Adrenal gland (tissue), 5 donors: ENCODE data around the gene BAMBI.

ENCODE experiments used
- POLR2A ChIP-seq, 2 donors: fragments of 450-650 bp; IDR thresholded peaks; one replicate each; pipeline ENCODE4 v1.6.1; 2017; ENCODE audit warnings: antibody characterized with exemption in 2 of 2, mild to moderate bottlenecking in 2 of 2, moderate library complexity in 1 of 2
- TF ChIP-seq, protein P1 (sequence below), 6 experiments: fragments of 450-650 bp in 4 of 6; fragments of 200-600 bp in 2 of 6; sonication (generic) in 1 of 6; IDR thresholded peaks; 1 replicate in 5 of 6; 2 replicates in 1 of 6; pipeline versions ENCODE4 v1.5.1 to v1.8.0; 2016 to 2021; ENCODE audit warnings: antibody characterized with exemption in 6 of 6, mild to moderate bottlenecking in 2 of 6, moderate library complexity in 1 of 6
- donor health status: DM: no; HTN: no; CAD: no.

DNA sequence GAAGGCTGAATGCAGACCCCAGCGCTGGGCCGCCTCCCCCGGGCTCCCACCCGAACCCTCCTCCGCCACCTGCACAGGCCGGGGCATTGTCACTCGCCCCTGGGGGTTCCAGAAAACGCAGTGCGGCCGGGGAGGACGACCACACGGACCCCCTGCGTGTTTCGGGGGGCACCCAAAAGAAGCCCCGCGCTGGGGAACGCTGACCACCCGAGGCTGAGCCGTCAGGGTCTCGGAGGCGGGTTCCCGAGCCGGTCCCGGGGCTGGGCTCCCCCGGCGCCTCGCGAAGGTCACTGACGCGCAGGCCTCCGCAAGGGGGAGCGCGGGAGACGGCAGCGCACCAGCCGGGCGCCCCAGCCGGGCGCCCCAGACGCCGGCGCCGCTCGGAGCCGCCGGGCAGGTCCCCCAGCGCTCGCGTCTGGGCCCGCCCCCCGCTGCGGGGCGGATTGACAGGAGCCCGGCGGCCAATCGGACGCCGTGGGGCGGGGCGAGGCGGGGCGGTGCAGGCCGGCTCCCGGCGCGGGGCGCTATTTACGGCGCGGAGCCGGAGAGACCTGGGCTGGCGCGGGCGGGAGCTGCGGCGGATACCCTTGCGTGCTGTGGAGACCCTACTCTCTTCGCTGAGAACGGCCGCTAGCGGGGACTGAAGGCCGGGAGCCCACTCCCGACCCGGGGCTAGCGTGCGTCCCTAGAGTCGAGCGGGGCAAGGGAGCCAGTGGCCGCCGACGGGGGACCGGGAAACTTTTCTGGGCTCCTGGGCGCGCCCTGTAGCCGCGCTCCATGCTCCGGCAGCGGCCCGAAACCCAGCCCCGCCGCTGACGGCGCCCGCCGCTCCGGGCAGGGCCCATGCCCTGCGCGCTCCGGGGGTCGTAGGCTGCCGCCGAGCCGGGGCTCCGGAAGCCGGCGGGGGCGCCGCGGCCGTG lies at the start of gene BAMBI:
- TF ChIP-seq, protein P1, sequence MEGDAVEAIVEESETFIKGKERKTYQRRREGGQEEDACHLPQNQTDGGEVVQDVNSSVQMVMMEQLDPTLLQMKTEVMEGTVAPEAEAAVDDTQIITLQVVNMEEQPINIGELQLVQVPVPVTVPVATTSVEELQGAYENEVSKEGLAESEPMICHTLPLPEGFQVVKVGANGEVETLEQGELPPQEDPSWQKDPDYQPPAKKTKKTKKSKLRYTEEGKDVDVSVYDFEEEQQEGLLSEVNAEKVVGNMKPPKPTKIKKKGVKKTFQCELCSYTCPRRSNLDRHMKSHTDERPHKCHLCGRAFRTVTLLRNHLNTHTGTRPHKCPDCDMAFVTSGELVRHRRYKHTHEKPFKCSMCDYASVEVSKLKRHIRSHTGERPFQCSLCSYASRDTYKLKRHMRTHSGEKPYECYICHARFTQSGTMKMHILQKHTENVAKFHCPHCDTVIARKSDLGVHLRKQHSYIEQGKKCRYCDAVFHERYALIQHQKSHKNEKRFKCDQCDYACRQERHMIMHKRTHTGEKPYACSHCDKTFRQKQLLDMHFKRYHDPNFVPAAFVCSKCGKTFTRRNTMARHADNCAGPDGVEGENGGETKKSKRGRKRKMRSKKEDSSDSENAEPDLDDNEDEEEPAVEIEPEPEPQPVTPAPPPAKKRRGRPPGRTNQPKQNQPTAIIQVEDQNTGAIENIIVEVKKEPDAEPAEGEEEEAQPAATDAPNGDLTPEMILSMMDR (IDR thresholded peaks at IDR 0.05): peak; percentile 12 to 85 (median 58)
- TF ChIP-seq POLR2A (IDR thresholded peaks at IDR 0.05): peak; percentile 87 to 99
